ENCODE data around the gene GCN1. TPM values are rescaled to one million over a fixed set of nuclear protein-coding genes. Genes with fewer than 3 reads are reported as not detected.
"Not testable (repeated sequence)": the region's sequence is repeated elsewhere in the genome, so short reads cannot be mapped to it uniquely, and the experiment has no call there.

The GCN1 gene
- total and polyA plus RNA-seq, 2 experiments from 2014 or later: 28.2 to 197 TPM

DNA sequence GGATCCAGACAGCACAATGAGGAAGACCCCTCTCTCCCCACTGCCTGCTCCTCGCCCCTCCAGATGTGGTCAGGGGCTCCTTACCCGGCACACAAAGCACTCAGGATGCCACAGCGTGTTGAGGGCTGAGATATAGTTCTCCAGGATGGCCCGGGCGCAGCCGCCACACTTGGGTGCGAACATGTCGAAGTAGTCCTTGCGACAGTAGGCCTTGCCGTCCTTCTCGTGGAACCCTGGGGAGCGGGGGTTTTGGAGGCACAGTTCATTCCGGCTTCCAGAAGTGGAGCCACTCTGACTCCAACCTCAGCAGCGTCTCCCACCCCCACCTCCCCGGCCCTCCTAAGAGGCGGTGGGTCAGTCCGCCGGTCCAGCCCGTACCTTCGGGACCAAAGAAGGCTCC, 19.2 kb upstream of the GCN1 start:
- no peaks in the 10 kb centered on the region for H4K20me1 ChIP-seq (ENCODE audit: insufficient read depth, poor library complexity, severe bottlenecking)
- 98% methylated on average over 19 of the region's 20 CpGs for WGBS (ENCODE audit: low lambda C conversion rate, missing lambda C conversion rate)
- H3K27me3 ChIP-seq: no peaks in the 10 kb centered on the region
- H3K4me2 ChIP-seq: no peak overlapping the region
- no peaks in the 10 kb centered on the region for H3K4me1 ChIP-seq (ENCODE audit: insufficient read depth)
- no peaks in the 10 kb centered on the region for H3K9me3 ChIP-seq (ENCODE audit: low read depth)
- no peak for DNase-seq (ENCODE audit: low spot score)
- TF ChIP-seq, protein P1, sequence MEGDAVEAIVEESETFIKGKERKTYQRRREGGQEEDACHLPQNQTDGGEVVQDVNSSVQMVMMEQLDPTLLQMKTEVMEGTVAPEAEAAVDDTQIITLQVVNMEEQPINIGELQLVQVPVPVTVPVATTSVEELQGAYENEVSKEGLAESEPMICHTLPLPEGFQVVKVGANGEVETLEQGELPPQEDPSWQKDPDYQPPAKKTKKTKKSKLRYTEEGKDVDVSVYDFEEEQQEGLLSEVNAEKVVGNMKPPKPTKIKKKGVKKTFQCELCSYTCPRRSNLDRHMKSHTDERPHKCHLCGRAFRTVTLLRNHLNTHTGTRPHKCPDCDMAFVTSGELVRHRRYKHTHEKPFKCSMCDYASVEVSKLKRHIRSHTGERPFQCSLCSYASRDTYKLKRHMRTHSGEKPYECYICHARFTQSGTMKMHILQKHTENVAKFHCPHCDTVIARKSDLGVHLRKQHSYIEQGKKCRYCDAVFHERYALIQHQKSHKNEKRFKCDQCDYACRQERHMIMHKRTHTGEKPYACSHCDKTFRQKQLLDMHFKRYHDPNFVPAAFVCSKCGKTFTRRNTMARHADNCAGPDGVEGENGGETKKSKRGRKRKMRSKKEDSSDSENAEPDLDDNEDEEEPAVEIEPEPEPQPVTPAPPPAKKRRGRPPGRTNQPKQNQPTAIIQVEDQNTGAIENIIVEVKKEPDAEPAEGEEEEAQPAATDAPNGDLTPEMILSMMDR (IDR thresholded peaks at IDR 0.05; ENCODE audit: poor library complexity): no peak
- TF ChIP-seq EZH2phosphoT487 (IDR thresholded peaks at IDR 0.05; ENCODE audit: low read depth, severe bottlenecking, unreplicated experiment) (no peak), EZH2 (IDR thresholded peaks at IDR 0.05; ENCODE audit: borderline replicate concordance) (no peak)
- H2AFZ ChIP-seq: no peak overlapping the region
- no peak overlapping the region for H3K27ac ChIP-seq
- H3K9me2 ChIP-seq (replicated peaks; ENCODE audit: insufficient read depth): no peaks in the 10 kb centered on the region
- H3K79me2 ChIP-seq: no peaks in the 10 kb centered on the region
- H3K4me3 ChIP-seq: no peak overlapping the region
- no peaks in the 10 kb centered on the region for H3K36me3 ChIP-seq (replicated peaks; ENCODE audit: insufficient read depth, low read depth)

DNA sequence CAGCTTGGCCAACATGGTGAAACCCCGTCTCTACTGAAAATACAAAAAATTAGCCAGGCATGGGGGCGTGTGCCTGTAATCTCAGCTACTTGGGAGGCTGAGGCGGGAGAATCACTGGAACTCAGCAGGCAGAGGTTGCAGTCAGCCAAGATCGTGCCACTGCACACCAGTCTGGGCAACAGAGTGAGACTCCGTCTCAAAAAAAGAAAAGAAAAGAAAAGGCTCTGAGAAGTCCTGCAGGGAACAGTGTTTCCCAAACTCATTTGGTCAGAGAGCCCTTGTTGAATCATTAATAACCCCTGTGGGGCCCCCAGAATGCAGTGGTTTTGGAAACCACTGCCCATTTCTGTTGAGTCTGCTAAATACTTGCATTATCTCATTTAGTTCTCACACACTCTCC, 18.7 kb upstream of the GCN1 start:
- DNase-seq (ENCODE audit: low spot score); H3K79me2 ChIP-seq; H3K4me1 ChIP-seq (ENCODE audit: insufficient read depth); H3K9me3 ChIP-seq (ENCODE audit: low read depth); H3K9me2 ChIP-seq (replicated peaks; ENCODE audit: insufficient read depth); H3K36me3 ChIP-seq (replicated peaks; ENCODE audit: insufficient read depth, low read depth); H3K4me2 ChIP-seq; H4K20me1 ChIP-seq (ENCODE audit: insufficient read depth, poor library complexity, severe bottlenecking); H3K4me3 ChIP-seq; H2AFZ ChIP-seq; H3K27ac ChIP-seq; H3K27me3 ChIP-seq: not testable (repeated sequence)
- WGBS (ENCODE audit: low lambda C conversion rate, missing lambda C conversion rate): 97% methylated on average over 5 of the region's 5 CpGs

DNA sequence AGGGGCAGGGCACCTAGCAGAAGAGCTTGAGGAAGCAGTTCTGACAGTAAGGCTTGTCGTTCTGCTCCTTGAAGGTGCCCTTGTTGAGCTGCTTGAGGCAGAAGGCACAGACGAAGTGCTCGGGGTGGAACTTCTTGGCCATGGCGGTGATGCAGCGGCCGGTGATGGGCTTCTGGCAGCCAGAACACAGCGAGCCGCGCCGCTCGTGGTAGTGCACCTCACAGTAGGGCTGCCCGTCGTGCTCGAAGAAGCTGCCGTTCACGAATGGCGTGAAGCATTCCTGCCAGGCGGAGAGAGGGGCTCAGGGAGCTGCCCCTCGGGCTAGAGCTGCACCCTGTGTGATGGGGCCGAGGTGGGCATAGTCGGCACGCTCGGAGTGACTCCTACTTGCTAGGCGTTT, 17.8 kb upstream of the GCN1 start:
- H3K9me3 ChIP-seq (ENCODE audit: low read depth): no peaks in the 10 kb centered on the region
- no peaks in the 10 kb centered on the region for H3K4me1 ChIP-seq (ENCODE audit: insufficient read depth)
- no peak overlapping the region for H2AFZ ChIP-seq
- no peak overlapping the region for H3K27ac ChIP-seq
- H3K27me3 ChIP-seq: no peaks in the 10 kb centered on the region
- no peaks in the 10 kb centered on the region for H4K20me1 ChIP-seq (ENCODE audit: insufficient read depth, poor library complexity, severe bottlenecking)
- TF ChIP-seq EZH2phosphoT487 (IDR thresholded peaks at IDR 0.05; ENCODE audit: low read depth, severe bottlenecking, unreplicated experiment): no peak
- TF ChIP-seq, protein P1 (IDR thresholded peaks at IDR 0.05; ENCODE audit: poor library complexity): no peak
- TF ChIP-seq EZH2 (IDR thresholded peaks at IDR 0.05; ENCODE audit: borderline replicate concordance): no peak
- H3K36me3 ChIP-seq (replicated peaks; ENCODE audit: insufficient read depth, low read depth): no peaks in the 10 kb centered on the region
- no peak for DNase-seq (ENCODE audit: low spot score)
- 96% methylated on average over 19 of the region's 24 CpGs for WGBS (ENCODE audit: low lambda C conversion rate, missing lambda C conversion rate)
- H3K9me2 ChIP-seq (replicated peaks; ENCODE audit: insufficient read depth): no peaks in the 10 kb centered on the region
- H3K4me3 ChIP-seq: no peak overlapping the region
- H3K79me2 ChIP-seq: no peaks in the 10 kb centered on the region
- H3K4me2 ChIP-seq: no peak overlapping the region

DNA sequence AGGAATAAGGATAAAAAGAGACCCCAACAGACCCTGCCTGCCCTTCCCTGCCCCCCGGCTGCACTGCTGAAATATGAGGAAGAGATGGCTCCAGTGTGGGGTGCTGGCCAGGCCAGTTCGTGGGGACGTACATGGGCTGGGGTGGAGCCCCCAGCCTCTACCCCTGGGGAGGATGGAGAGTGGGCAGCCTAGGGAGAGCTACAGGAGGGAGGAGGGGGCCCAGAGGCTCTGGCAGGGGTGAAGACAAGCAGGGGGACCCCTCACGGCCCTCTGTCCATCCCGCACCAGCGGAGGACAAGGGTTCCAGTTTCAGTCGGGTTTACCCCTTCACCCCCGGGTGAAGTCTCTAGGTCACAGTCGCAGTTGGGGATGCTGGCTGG, 17.4 kb upstream of the GCN1 start:
- H3K27me3 ChIP-seq: no peaks in the 10 kb centered on the region
- H3K4me1 ChIP-seq (ENCODE audit: insufficient read depth): no peaks in the 10 kb centered on the region
- WGBS (ENCODE audit: low lambda C conversion rate, missing lambda C conversion rate): 83% methylated on average over 9 of the region's 9 CpGs
- no peak overlapping the region for H3K4me3 ChIP-seq
- H3K36me3 ChIP-seq (replicated peaks; ENCODE audit: insufficient read depth, low read depth): no peaks in the 10 kb centered on the region
- no peak overlapping the region for H3K27ac ChIP-seq
- H4K20me1 ChIP-seq (ENCODE audit: insufficient read depth, poor library complexity, severe bottlenecking): no peaks in the 10 kb centered on the region
- TF ChIP-seq, protein P1 (IDR thresholded peaks at IDR 0.05; ENCODE audit: poor library complexity): no peak
- TF ChIP-seq EZH2 (IDR thresholded peaks at IDR 0.05; ENCODE audit: borderline replicate concordance) (no peak), EZH2phosphoT487 (IDR thresholded peaks at IDR 0.05; ENCODE audit: low read depth, severe bottlenecking, unreplicated experiment) (no peak)
- no peaks in the 10 kb centered on the region for H3K79me2 ChIP-seq
- DNase-seq (ENCODE audit: low spot score): no peak
- H3K9me3 ChIP-seq (ENCODE audit: low read depth): no peaks in the 10 kb centered on the region
- no peak overlapping the region for H2AFZ ChIP-seq
- H3K4me2 ChIP-seq: no peak overlapping the region
- no peaks in the 10 kb centered on the region for H3K9me2 ChIP-seq (replicated peaks; ENCODE audit: insufficient read depth)
